Keratinocyte (primary cell): Measurements from ENCODE around the gene CEP85. TPM values are rescaled to one million over a fixed set of nuclear protein-coding genes. Genes with fewer than 3 reads are reported as not detected.

Experiments
- DNase-seq: peaks from one replicate; pipeline ENCODE4 v3.0.0-alpha.2; 2011; ENCODE audit warnings: low read depth, missing footprints, low spot score
- FAIRE-seq: peaks from 2 replicates; lab custom pipeline; 2011; peaks lifted over from hg19 to GRCh38; lab: Jason Lieb, UNC
- H2AFZ ChIP-seq: 2 replicates; pipeline ENCODE4 v1.6.0; 2012; ENCODE audit warnings: low read length, control low read depth, inconsistent platforms; ENCODE audit not compliant: control insufficient read depth
- H3K27ac ChIP-seq: 2 replicates; pipeline ENCODE4 v1.5.1; 2011; ENCODE audit warnings: low read length; ENCODE audit not compliant: control insufficient read depth, insufficient read depth
- H3K27me3 ChIP-seq: 3 replicates; pipeline ENCODE4 v1.6.0; 2011; ENCODE audit warnings: low read length; ENCODE audit not compliant: control insufficient read depth, insufficient read depth; ENCODE audit errors: extremely low read depth
- H3K36me3 ChIP-seq, 2 experiments: 2 replicates in 1 of 2; 3 replicates in 1 of 2; pipeline ENCODE4 v1.5.1; 2011; ENCODE audit warnings: low read length in 2 of 2, mild to moderate bottlenecking in 1 of 2; ENCODE audit not compliant: control insufficient read depth in 2 of 2, insufficient read depth in 2 of 2; ENCODE audit errors: extremely low read depth in 1 of 2
- H3K4me1 ChIP-seq: 3 replicates; pipeline ENCODE4 v1.5.1; 2011; ENCODE audit warnings: low read length; ENCODE audit not compliant: control insufficient read depth, insufficient read depth; ENCODE audit errors: extremely low read depth
- H3K4me2 ChIP-seq: 3 replicates; pipeline ENCODE4 v1.6.0; 2011; ENCODE audit warnings: low read depth, low read length; ENCODE audit not compliant: control insufficient read depth, insufficient read depth; ENCODE audit errors: extremely low read depth
- H3K4me3 ChIP-seq, 3 experiments: fragments of 200-600 bp in 1 of 3; sonication (generic) in 1 of 3; 2 replicates in 2 of 3; 3 replicates in 1 of 3; pipeline ENCODE4 v1.5.1; 2011 to 2016; ENCODE audit warnings: low read length in 3 of 3, mild to moderate bottlenecking in 3 of 3, control low read depth in 2 of 3, inconsistent platforms in 1 of 3, low read depth in 1 of 3, mixed read lengths in 1 of 3, mixed run types in 1 of 3, moderate library complexity in 1 of 3; ENCODE audit not compliant: control insufficient read depth in 2 of 3, insufficient read depth in 2 of 3; ENCODE audit errors: extremely low read depth in 1 of 3
- H3K79me2 ChIP-seq: 2 replicates; pipeline ENCODE4 v1.6.0; 2012; ENCODE audit warnings: low read length; ENCODE audit not compliant: control insufficient read depth, insufficient read depth
- H3K9ac ChIP-seq: 3 replicates; pipeline ENCODE4 v1.6.0; 2011; ENCODE audit warnings: low read length; ENCODE audit not compliant: control insufficient read depth, insufficient read depth; ENCODE audit errors: extremely low read depth
- H3K9me1 ChIP-seq: 3 replicates; pipeline ENCODE4 v1.6.0; 2011; ENCODE audit warnings: low read length; ENCODE audit not compliant: control insufficient read depth, insufficient read depth; ENCODE audit errors: extremely low read depth
- H3K9me3 ChIP-seq: 2 replicates; pipeline ENCODE4 v1.5.1; 2012; ENCODE audit warnings: low read depth, low read length; ENCODE audit not compliant: control insufficient read depth
- H4K20me1 ChIP-seq: 3 replicates; pipeline ENCODE4 v1.6.0; 2011; ENCODE audit warnings: low read length; ENCODE audit not compliant: control insufficient read depth, insufficient read depth; ENCODE audit errors: extremely low read depth
- CTCF ChIP-seq, 3 experiments: IDR thresholded peaks in 1 of 3; conservative IDR thresholded peaks in 1 of 3; optimal IDR thresholded peaks in 1 of 3; 2 replicates in 2 of 3; 3 replicates in 1 of 3; pipeline versions ENCODE3 to v1.5.1; 2011; ENCODE audit warnings: low read length in 3 of 3, mild to moderate bottlenecking in 3 of 3, moderate library complexity in 2 of 3, control low read depth in 1 of 3, inconsistent platforms in 1 of 3; ENCODE audit not compliant: insufficient read depth in 2 of 3; ENCODE audit errors: extremely low read depth in 1 of 3
- EZH2 ChIP-seq: IDR thresholded peaks from one replicate; pipeline ENCODE4 v1.6.1; 2012; ENCODE audit warnings: inconsistent platforms, mild to moderate bottlenecking, low read length, moderate library complexity
- dilution Hi-C: fragments of 300-500 bp; cut with MboI; formaldehyde crosslinking; loops from one replicate; pipeline ENCODE4 v1.7.0; 2020; ENCODE audit warnings: low sequenced_read_pairs; ENCODE audit not compliant: extremely low pct_ligation_motif_present
- polyA plus RNA-seq, 5 experiments: library from polyadenylated mRNA; depleted of rRNA in 3 of 5; stranded (reverse) in 3 of 5; stranded (forward) in 1 of 5; unstranded in 1 of 5; fragments of >200 nt; gene quantifications; 1 replicate in 1 of 5; 2 replicates in 3 of 5; 3 replicates in 1 of 5; pipeline versions ENCODE4 v1.2.1 to v1.2.3, GENCODE V29; 2011 to 2012; ENCODE audit warnings: missing spikeins in 2 of 5, low read depth in 1 of 5, low replicate concordance in 1 of 5

The CEP85 gene
- polyA plus RNA-seq, 1 donor (not counting 4 experiments of a cell fraction or from before 2014, with no cell fraction given) = 17.0 TPM

GRCh38 chr1:26284597-26285347 is 50.8 kb downstream of the CEP85 start:
- Histone ChIP-seq H3K79me2 (peaks cover 21% of the 10 kb centered on the region), H3K9me1 (peaks cover 3% of the 10 kb centered on the region), H3K4me3 (peak overlapping the region in 1 of 3 experiments; percentile 35), H3K9me3 (no peaks in the 10 kb centered on the region), H3K36me3 (peaks cover 17 to 27% of the 10 kb centered on the region in 2 experiments), H4K20me1 (peaks cover 14% of the 10 kb centered on the region), H3K9ac (no peak overlapping the region), H3K4me1 (peaks cover 42% of the 10 kb centered on the region), H3K27ac (peak overlapping the region; percentile 41), H3K27me3 (no peaks in the 10 kb centered on the region), H2AFZ (no peak overlapping the region), H3K4me2 (peak overlapping the region; percentile 41)
- DNase-seq (peak; percentile 82), FAIRE-seq (peak; percentile 71)
- TF ChIP-seq CTCF (optimal IDR thresholded peaks at IDR 0.05 in 1 of 3, IDR thresholded peaks at IDR 0.05 in 1 of 3, conservative IDR thresholded peaks at IDR 0.05 in 1 of 3; ENCODE audit: extremely low read depth in 1 of 3, insufficient read depth in 2 of 3, low read length in 3 of 3) = peak in 2 of 3 experiments; percentile 78 to 94
- no peak for TF ChIP-seq EZH2
- dilution Hi-C loops = no loop called here

- dilution Hi-C loops = no loop called here
- DNase-seq (no peak), FAIRE-seq (no peak)
- peaks cover 16% of the 10 kb centered on the region for H3K79me2 ChIP-seq
- TF ChIP-seq CTCF (optimal IDR thresholded peaks at IDR 0.05 in 1 of 3, IDR thresholded peaks at IDR 0.05 in 1 of 3, conservative IDR thresholded peaks at IDR 0.05 in 1 of 3; ENCODE audit: extremely low read depth in 1 of 3, insufficient read depth in 2 of 3, low read length in 3 of 3) (peak in 2 of 3 experiments; percentile 52 to 59), EZH2 (no peak)
- no peak overlapping the region for H3K9ac ChIP-seq
- no peak overlapping the region for H3K27ac ChIP-seq
- H3K4me1 ChIP-seq = peaks cover 42% of the 10 kb centered on the region
- H2AFZ ChIP-seq = no peak overlapping the region
- peaks cover 17 to 27% of the 10 kb centered on the region in 2 experiments for H3K36me3 ChIP-seq
- peaks cover 3% of the 10 kb centered on the region for H3K9me1 ChIP-seq
- H3K4me2 ChIP-seq = no peak overlapping the region
- no peaks in the 10 kb centered on the region for H3K27me3 ChIP-seq
- no peak overlapping the region for H3K4me3 ChIP-seq
- peaks cover 14% of the 10 kb centered on the region for H4K20me1 ChIP-seq
- H3K9me3 ChIP-seq = no peaks in the 10 kb centered on the region
These were observed 51.5 kb downstream of the CEP85 start for GRCh38 chr1:26285366-26286063.
